Hematopoietic multipotent progenitor cell treated with erythropoietin and hydrocortisone succinate and interleukin-3 and kit ligand, for 4 days (in vitro differentiated cells): Measurements from ENCODE around the gene KRTAP10-11.
"Not testable (repeated sequence)": the region's sequence is repeated elsewhere in the genome, so short reads cannot be mapped to it uniquely, and the experiment has no call there.

Experiments
- DNase-seq: peaks from one replicate; pipeline ENCODE4 v3.0.0-alpha.2; 2015

KRTAP10-11 gene

DNA sequence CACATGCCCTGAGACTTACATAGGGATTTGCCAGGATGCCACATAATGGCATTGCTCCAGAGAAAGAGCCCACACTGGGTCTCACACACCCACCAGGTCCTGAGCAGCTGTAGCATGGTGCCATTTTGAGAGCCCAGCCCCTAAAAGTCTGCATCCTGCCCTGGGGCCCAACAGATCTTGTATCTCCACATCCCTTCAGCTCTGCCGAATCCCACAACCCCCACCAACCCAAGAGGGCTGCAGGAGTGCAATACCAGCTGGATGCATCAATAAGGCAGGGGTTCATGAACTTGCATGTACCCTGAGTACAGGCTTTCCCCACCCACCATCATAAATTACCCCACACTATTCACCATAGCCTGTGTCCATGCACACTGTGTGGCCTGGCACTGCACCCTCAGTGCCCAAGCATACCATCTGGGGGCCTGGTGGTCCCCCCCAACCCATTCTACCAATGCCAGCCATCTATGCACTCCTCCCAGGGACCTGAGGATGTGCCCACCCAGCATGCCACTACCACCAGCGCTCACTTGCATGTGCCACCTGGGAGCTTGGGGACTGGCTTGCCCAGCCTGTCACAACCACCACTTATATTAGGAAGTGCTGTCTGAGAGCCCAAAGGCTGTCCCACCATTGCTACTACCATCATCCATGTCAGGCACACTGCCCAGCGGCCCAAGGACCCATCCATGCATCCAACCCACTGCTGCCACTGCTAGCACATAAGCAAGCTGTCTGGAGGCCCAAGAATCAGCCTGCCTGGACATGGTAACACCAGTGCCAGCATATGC lies 24.6 kb downstream of the KRTAP10-11 start:
- DNase-seq: no peak

DNA sequence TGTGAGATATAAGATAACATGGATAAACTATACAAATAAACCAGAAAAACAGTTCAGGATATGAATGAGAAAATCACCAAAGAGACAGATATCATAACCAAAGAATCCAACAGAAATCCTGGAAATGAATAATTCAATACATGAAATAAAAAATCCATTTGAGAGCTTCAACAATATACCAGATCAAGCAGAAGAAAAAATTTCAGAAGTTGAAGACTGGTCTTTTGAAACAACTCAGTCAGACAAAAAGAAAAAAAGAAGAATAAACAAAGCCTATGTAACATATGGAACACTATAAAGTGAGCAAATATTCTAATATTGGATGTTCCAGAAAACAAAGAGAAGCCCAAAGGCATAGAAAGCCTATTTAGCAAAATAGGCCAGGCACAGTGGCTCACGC lies 25.7 kb downstream of the KRTAP10-11 start:
- no peak for DNase-seq

DNA sequence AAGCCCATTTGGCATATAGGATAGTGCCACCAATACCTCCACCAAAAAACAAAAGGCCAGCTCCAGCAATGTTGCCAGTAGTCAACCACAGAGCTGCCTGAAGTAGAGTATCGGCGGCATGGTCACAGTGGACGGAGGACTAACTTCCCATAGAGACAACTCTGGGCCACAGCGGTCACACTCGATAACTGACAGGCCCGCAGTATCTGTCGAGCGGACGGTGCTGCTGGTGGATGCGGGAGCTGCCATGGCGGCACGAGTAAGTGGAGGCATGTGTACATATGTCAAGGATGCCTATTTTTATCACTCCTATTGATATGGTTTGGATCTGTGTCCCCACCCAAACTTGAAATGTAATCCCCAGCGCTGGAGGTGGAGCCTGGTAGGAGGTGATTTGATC lies 31.7 kb downstream of the KRTAP10-11 start:
- DNase-seq: no peak

DNA sequence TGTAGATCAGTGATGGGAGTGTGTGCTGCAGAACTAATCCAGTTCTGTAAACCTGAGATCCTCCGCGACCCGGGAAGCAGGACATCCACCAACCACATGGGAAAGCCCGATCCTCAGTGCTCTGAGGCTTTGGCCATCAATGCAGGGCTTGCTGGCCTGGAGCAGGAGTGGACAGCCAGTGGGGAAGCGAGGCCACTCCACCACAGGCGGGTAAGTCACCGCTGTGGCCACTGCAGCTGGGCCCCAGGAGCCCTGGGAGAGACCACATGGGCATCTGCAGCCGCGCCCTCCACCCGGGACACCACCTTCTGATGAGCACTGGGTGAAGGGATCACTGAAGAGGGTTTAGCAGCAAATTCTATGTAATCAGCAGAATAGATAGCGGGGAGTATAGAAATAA lies 34.9 kb downstream of the KRTAP10-11 start:
- no peak for DNase-seq

DNA sequence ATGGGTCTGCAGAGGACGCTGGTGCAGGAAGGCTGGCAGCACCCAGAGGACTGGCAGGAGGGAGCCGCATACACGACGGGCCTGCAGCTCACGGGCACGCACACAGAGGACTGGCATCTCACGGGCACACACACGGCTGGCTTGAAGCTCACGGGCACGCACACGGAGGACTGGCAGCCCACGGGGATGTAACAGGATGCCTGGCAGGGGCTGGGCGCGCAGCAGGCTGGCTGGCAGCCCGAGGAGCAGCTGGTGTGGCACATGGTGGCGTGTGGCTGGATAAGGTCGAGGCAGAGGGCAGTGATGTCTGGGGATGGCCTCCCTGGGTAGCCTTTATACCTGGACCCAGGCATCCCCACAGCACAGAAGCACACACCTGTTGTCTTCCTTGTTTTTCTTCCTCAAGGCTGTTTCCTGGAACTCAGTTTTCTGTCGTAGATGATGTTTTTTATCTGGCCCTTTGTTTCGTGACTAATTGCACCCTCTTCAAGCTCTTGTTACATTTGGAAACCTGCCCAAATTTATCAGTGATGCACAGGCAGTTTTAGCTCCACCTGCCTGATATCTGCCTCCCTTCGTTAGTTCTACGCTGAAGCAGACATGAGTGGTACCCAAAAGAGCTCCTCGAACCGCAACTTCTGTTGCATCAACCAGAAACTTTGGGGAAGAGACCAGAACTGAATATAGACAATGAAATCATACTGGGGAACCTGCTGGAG lies 35.8 kb downstream of the KRTAP10-11 start, which contains the start of gene KRTAP12-1:
Gene KRTAP12-1, minus strand, starts transcription at position 303 of the 719 bp plus-strand sequence. Its CDS starts 40 bp downstream, at position 263.
- no peak for DNase-seq

DNA sequence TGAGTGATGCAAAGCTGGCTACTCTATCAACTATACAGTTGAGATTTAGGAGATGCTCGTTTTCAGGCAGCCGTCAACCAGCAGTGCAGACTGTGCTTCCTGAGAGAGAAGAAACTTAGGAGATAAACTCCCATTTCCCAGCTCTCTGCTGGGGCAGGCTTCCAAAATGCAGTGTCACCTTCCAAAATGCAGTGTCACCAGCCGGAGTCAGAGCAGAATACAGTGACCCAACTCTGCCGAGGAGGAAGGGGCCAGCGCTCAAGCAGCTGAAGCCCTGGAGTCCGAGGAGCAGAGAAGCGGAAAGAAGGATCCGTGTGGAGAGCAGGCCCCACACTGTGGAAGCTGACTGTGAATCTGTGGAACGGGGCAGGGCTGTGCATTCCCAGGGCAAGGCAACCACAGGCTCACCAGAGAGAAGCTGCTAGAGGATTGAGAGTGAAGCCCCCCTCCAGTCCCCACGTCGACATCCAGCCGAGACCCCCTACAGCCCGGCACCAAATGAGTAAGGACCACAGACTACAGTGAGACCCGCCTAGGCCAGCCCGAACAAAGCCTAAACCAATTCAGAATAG lies 36.5 kb downstream of the KRTAP10-11 start:
- DNase-seq: no peak

DNA sequence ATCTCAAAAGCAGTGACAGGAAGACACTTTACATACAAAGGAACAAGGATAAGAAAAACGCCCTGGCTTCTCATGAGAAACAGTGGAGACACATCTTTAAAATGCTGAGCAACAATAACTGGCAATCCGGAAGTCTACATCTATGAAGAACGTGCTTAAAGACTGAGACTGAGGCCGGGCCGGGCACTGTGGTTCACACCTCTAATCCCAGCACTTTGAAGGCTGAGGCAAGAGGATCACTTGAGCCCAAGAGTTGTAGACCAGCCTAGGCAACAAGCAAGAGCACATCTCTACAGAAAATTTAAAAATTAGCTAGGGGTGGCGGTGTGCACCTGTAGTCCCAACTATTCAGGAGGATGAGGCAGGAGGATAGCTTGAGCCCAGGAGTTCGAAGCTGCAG lies 37.9 kb downstream of the KRTAP10-11 start:
- DNase-seq: no peak

DNA sequence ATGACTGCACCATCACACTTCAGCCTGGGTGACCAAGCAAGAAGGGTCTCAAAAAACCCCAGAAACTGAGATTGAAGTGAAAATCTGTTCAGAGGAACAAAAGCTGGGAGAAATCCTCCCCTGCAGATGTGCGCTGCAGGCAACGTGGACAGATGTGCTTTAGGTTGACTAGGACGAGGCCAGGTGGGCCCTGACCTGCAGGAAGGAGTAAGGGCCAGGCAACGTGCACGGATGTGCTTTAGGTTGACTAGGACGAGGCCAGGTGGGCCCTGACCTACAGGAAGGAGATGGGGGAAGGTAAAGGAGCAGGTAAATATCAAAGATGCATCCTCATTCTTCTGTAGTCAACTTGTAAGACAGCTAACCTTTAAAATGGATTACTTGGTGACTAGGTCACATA lies 38.3 kb downstream of the KRTAP10-11 start:
- no peak for DNase-seq

DNA sequence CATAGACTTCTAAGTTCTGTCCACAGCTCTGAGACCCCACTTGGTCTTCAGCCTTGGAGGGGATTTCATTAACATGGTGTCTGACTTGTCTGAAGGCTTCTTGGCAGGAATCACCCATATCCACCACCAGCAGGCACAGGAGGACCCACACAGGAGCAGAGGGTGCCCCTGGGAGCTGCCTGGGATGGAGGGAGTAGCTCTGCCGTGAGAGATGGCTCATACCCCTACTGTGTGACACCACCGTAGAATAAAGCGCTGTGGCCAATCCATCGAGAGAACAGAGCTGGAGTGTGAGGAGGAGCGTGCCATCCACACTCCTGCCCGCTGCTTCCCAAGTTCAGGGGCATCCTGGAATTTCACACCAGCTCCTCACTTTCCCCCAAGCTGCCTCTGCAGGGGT lies 38.8 kb downstream of the KRTAP10-11 start:
- DNase-seq: not testable (repeated sequence)

DNA sequence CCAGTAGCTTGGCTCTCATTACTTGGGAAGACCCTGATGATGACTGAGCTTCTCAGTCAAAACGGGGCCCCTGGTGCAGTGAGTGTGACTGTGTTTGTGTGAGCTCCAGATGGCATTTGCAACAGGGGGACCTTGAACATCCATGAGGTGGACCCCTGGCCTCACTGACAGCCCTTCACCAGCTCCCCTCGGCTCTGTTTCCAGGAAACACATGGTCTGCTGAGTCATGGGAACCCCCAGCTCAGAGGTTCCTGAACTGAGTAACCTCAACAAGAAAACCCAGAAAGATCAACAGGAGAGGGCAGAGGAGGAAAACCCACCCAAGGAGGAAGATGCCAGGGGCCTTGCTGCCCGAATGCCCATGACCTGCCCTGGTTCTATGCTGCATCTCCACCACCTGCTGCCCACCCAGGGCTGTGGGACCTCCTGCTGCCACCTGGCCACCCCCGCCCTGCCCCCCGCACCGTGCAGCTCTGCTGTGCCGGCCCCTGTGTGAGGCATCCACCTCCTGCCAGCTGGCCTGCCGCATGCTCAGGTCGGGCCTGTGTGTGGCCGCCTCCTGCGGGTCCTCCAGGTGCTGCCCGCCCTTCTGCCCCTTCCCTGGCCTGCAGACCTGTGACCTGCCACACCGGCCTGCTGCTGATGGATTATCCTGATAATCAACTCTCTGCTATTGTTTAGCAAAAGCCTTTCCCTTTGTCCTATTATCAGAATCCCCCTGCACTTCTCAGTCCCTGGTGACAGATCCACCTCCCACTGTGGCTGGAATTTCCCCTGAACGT lies 40.0 kb downstream of the KRTAP10-11 start:
- peak; percentile 32 for DNase-seq

DNA sequence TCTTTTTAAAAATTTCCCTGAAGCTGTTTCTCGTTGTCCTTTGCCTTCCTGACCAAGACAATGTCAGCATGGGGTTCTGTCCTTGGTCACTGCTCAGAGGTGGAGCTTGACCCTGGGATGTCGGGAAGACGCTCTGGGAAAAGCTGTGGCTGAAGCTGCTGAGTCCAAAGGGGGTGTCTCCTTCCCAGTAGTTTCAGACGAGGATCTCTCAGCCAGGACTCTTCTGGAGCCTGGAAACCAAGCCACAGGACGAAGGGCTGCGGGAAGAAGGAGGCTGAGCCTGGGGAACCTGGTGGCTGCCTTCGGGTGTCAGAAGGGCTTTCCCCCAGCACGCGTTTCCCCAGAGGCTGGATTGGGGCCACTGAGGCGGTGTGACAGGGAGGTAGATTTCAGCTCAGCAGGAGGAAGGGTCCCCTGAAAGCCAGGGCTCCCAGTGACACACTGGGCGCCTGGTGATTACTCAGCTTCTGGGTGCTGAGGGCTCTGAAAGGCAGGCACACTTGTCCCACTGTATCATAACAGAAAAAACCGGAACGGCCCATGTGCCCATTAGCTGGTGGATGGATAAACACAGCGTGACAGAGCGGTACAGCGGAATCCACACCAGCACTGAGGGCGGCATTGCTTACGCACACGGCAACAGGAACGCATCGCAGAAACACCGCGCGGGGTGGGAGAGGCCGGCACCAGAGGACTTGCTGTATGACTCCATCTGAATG lies 40.8 kb downstream of the KRTAP10-11 start:
- DNase-seq: no peak

DNA sequence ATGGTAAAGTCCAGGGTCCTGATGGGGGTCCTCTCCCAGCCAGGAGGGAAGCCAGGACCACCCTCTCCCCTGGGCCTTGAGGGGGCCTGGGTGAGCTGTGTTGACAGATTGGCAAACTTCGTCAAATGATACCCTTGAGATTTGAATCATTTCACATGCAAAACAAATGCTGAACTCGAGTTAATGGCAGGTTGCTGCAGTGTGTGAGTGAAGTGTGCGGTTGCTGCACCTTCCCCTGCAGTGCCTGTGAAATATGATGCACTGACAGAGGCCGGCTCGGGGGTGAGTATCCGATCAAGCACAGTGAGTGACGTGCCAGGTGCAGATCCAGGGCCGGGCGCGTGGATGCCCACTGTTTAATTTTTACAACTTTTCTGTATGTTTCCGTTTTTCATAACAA lies 41.5 kb downstream of the KRTAP10-11 start:
- DNase-seq: no peak

DNA sequence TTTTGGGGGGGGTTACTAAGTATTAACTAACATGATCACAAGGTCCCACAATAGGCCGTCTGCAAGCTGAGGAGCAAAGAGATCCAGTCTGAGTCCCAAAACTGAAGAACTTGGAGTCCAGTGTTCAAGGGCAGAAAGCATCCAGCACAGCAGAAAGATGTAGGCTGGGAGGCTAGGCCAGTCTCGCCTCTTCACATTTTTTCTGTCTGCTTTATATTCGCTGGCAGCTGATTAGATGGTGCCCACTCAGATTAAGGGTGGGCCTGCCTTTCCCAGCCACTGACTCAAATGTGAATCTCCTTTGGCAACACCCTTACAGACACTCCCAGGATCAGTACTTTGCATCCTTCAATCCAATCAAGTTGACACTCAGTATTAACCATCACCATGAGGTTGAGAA lies 43.5 kb downstream of the KRTAP10-11 start:
- DNase-seq: not testable (repeated sequence)

DNA sequence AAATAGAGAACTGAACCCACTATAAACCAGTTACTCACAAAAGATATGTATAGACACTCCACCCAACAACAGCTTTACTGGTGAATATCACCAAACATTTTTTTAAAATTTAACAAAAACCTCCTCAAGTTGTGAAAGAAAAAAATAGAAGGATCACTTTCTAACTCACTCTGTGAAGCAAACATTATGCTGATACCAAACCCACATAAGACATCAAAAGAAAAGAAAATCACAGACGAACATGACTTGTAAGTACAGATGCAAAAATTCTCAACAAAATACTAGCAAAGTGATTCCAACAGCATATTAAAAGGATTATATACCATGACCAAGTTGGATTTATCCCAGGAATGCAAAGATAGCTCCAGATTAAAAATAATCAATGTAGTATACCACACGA lies 45.5 kb downstream of the KRTAP10-11 start:
- DNase-seq: no peak

DNA sequence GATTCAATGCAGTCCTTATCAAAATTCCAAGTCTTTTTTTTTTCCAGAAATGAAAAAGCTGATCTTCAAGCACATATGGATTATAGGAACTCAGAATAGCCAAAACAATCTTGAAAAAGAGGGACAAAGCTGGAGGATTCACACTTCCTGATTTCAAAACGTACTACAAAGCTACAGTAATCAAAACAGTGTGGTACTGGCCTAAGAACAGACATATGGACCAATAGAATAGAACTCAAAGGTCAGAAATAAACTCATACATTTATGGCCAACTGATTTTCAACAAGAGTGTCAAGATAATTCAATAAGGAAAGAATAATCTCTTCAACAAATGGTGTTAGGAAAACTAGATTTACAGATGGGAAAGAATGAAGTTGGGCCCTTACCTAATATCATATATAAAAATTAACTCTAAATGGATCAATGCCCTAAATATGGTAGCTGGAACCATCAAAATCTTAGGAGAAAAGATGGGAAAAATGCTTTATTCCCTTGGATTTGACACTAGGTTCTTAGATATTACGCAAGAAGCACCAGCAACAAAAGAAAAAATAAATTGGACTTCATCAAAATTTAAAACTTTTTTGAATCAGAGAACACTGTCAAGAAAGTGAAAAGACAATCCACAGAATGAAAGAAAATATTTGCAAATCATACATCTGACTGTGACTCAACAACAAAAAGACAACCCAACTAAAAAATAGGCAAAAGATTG lies 46.7 kb downstream of the KRTAP10-11 start:
- no peak for DNase-seq

DNA sequence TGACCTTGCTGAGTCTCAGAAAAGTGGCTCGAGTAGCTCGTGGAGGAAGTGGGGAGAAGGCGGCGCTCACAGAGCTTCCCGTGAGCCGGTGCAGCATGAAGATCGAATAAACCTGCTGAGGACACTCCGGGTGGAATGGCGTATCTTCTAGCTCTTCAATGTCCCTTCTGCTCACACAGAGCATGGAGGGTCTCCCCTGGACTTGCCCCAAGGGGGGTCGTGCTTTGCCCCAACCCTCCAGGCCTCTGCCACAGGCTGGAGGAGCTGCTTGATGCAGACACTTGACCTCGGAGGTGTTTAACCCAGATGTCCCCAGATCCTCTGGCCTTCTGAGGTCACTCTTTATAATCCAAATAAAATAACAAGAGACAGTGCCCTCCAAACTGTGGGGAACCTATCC lies 48.6 kb downstream of the KRTAP10-11 start:
- DNase-seq: no peak

DNA sequence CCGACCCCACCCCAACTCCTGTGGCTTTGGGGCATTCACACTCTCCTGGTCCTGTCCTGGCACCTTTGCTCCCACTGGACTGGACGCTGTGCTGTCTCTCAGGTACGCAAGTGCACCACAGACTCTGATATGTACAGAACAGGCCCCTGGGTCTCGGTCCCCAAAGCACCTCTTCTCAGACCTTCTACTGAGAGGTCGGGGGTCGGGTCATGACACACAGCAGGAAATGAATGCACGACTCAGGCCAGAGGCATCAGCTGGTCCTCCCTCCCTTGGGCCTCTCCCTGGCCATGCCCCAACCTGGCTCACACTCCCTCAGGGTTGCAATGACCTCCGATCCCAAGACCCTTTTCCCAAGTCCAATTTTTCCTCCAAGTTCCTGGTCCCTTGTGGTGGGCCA lies 49.0 kb downstream of the KRTAP10-11 start:
- no peak for DNase-seq

DNA sequence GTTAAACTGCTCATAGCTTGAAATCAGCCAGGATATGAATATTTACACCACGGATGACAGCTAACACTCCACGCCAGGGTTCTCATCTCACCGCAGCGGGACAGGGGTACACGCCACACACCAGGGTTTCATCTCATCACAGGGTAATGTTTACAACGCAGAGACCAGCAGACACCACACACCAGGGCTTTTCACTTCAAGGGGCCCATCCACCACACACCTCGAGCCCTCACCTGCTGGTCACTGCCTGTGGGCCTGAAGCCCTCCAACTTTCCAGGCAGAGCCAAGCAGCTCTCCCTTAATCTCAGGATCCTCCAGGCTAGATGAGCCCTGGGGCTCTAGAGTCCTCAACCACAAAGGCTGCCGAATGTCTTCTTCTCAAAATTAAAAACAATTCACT lies 49.4 kb downstream of the KRTAP10-11 start:
- no peak for DNase-seq

DNA sequence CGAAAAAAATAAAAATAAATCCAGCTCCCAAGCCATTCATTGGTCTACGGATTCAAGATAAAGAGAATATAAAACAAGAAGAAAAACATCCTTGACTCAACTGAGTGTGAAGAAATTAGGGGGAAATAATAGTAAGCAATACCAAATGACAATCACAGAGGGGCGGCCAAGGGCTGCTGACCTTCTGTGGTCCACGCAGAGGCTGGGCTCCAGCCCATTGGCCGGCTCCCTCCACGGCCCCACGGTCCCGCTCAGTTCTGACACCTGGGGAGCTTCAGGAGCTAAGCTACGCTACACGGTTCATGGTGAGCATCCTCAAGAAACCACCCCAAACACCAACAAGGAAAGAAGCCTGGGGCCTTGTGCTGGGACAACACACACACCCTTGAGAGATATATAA lies 50.4 kb downstream of the KRTAP10-11 start:
- no peak for DNase-seq
